Gastroesophageal sphincter (tissue), 4 donors: ENCODE results near the gene SLC26A9. TPM values are rescaled to one million over a fixed set of nuclear protein-coding genes. Genes with fewer than 3 reads are reported as not detected.
"Not testable (repeated sequence)": the region's sequence is repeated elsewhere in the genome, so short reads cannot be mapped to it uniquely, and the experiment has no call there.

Experiments used
- ATAC-seq: fragments of 150-250 bp; one replicate; pipeline ENCODE4 v1.9.1; 2016; ENCODE audit warnings: mild to moderate bottlenecking, moderate library complexity
- H3K27ac ChIP-seq, 4 donors: fragments of 200-600 bp; sonication (generic) in 3 of 4; 1 replicate in 3 of 4; 2 replicates in 1 of 4; pipeline ENCODE4 v1.5.1; 2016 to 2019
- H3K27me3 ChIP-seq: fragments of 200-600 bp; sonication (generic); one replicate; pipeline ENCODE4 v1.5.1; 2019
- H3K36me3 ChIP-seq, 2 donors: fragments of 200-600 bp; sonication (generic); one replicate each; pipeline ENCODE4 v1.5.1; 2019; ENCODE audit warnings: control low read depth in 1 of 2
- H3K4me1 ChIP-seq, 3 donors: fragments of 200-600 bp; sonication (generic); 1 replicate in 2 of 3; 2 replicates in 1 of 3; pipeline ENCODE4 v1.5.1; 2016 to 2019; ENCODE audit warnings: control low read depth in 2 of 3
- H3K4me3 ChIP-seq, 2 donors: fragments of 200-600 bp; sonication (generic); one replicate each; pipeline ENCODE4 v1.5.1; 2019; ENCODE audit warnings: mild to moderate bottlenecking in 1 of 2, moderate library complexity in 1 of 2
- H3K9me3 ChIP-seq, 3 donors: fragments of 200-600 bp; sonication (generic); one replicate each; pipeline ENCODE4 v1.5.1; 2017 to 2019; ENCODE audit warnings: control low read depth in 2 of 3
- CTCF ChIP-seq, 4 experiments: fragments of 200-600 bp in 2 of 4; fragments of 450-650 bp in 2 of 4; sonication (generic) in 1 of 4; IDR thresholded peaks; one replicate each; pipeline ENCODE4 v1.5.1; 2017 to 2019; ENCODE audit warnings: antibody characterized with exemption in 4 of 4, mild to moderate bottlenecking in 2 of 4, moderate library complexity in 2 of 4
- EP300 ChIP-seq: sonication (generic); formaldehyde crosslinking; IDR thresholded peaks from one replicate; pipeline ENCODE4 v1.6.1; 2017; ENCODE audit warnings: antibody characterized with exemption, mild to moderate bottlenecking
- POLR2A ChIP-seq, 2 donors: fragments of 450-650 bp; IDR thresholded peaks; one replicate each; pipeline ENCODE4 v1.6.1; 2017; ENCODE audit warnings: antibody characterized with exemption in 2 of 2, mild to moderate bottlenecking in 2 of 2, moderate library complexity in 1 of 2
- POLR2AphosphoS5 ChIP-seq: sonication (generic); formaldehyde crosslinking; IDR thresholded peaks from one replicate; pipeline ENCODE4 v1.6.1; 2017; ENCODE audit warnings: antibody characterized with exemption
- WGBS, 2 donors: methylation state at CpG; one replicate each; pipeline ENCODE4 v1.1.5; 2018; ENCODE audit warnings: low coverage in 1 of 2; 5-methylcytosine and 5-hydroxymethylcytosine counted together
- total RNA-seq, 4 donors: library from RNA; depleted of rRNA; stranded (reverse); fragments of >200 nt; gene quantifications; one replicate each; pipeline ENCODE4 v1.1.0, GENCODE V29; 2016

SLC26A9 gene
- total RNA-seq, 4 donors from 2014 or later = 0.16 TPM; not detected in 3

- H3K4me1 ChIP-seq = peaks cover 0 to 19% (median 0%) of the 10 kb centered on the region in 3 donors
- H3K36me3 ChIP-seq = no peaks in the 10 kb centered on the region
- no peak overlapping the region for H3K27ac ChIP-seq
- no peak overlapping the region for H3K4me3 ChIP-seq
- H3K9me3 ChIP-seq = no peaks in the 10 kb centered on the region
- no peaks in the 10 kb centered on the region for H3K27me3 ChIP-seq
- TF ChIP-seq EP300 (no peak), POLR2AphosphoS5 (no peak), POLR2A (IDR thresholded peaks at IDR 0.05) (no peak), CTCF (IDR thresholded peaks at IDR 0.05) (no peak)
- 50% methylated on average over 1 of the region's 2 CpGs; no CpG with 5 or more reads in 1 of the 2 donors for WGBS, 2 donors
- ATAC-seq = no peak
Measured at GRCh38 chr1:205914155-205914507, 29.1 kb downstream of the SLC26A9 start.

GRCh38 chr1:205913451-205914154 is 29.7 kb downstream of the SLC26A9 start:
- Histone ChIP-seq H3K36me3 (no peaks in the 10 kb centered on the region), H3K27me3 (no peaks in the 10 kb centered on the region), H3K27ac (no peak overlapping the region), H3K9me3 (no peaks in the 10 kb centered on the region), H3K4me3 (no peak overlapping the region), H3K4me1 (peaks cover 0 to 19% (median 0%) of the 10 kb centered on the region in 3 donors)
- WGBS, 2 donors = 0 to 30% methylated on average over 1 to 3 of the region's 4 CpGs
- TF ChIP-seq POLR2A (IDR thresholded peaks at IDR 0.05) (no peak), CTCF (IDR thresholded peaks at IDR 0.05) (no peak), EP300 (no peak), POLR2AphosphoS5 (no peak)
- no peak for ATAC-seq

- no peak overlapping the region for H3K4me3 ChIP-seq
- no peaks in the 10 kb centered on the region for H3K27me3 ChIP-seq
- ATAC-seq = no peak
- no peaks in the 10 kb centered on the region for H3K36me3 ChIP-seq
- H3K9me3 ChIP-seq = peaks cover 0 to 22% (median 0%) of the 10 kb centered on the region in 3 donors
- no peaks in the 10 kb centered on the region for H3K4me1 ChIP-seq
- no peak overlapping the region for H3K27ac ChIP-seq
- peak in 2 of 4 experiments; percentile 22 to 47 for TF ChIP-seq CTCF (IDR thresholded peaks at IDR 0.05)
- no peak for TF ChIP-seq POLR2A (IDR thresholded peaks at IDR 0.05)
- WGBS, 2 donors = 34 to 67% methylated on average over 1 to 2 of the region's 2 CpGs
Measured at GRCh38 chr1:205907794-205908193, 35.5 kb downstream of the SLC26A9 start.

GRCh38 chr1:205905095-205905494 is 38.2 kb downstream of the SLC26A9 start:
- H3K4me1 ChIP-seq, H3K36me3 ChIP-seq, ATAC-seq, H3K4me3 ChIP-seq, H3K27me3 ChIP-seq, H3K27ac ChIP-seq: not testable (repeated sequence)
- H3K9me3 ChIP-seq = peaks cover 0 to 22% (median 0%) of the 10 kb centered on the region in 3 donors
- 54 to 62% methylated on average over 2 of the region's 3 CpGs for WGBS, 2 donors

GRCh38 chr1:205896351-205896750 is 46.9 kb downstream of the SLC26A9 start:
- Histone ChIP-seq H3K9me3 (peaks cover 0 to 15% (median 0%) of the 10 kb centered on the region in 3 donors), H3K36me3 (peaks cover 0 to 5% of the 10 kb centered on the region in 2 donors), H3K4me3 (no peak overlapping the region), H3K27ac (no peak overlapping the region), H3K27me3 (no peaks in the 10 kb centered on the region), H3K4me1 (no peaks in the 10 kb centered on the region)
- TF ChIP-seq EP300 (no peak), POLR2AphosphoS5 (no peak), CTCF (IDR thresholded peaks at IDR 0.05) (no peak), POLR2A (IDR thresholded peaks at IDR 0.05) (no peak)
- WGBS, 2 donors = 57 to 64% methylated on average over 1 of the region's 1 CpG
- no peak for ATAC-seq

GRCh38 chr1:205894119-205894518 is 49.1 kb downstream of the SLC26A9 start:
- not testable (repeated sequence) for H3K4me1 ChIP-seq, H3K27me3 ChIP-seq, H3K27ac ChIP-seq, H3K36me3 ChIP-seq, ATAC-seq, H3K4me3 ChIP-seq
- H3K9me3 ChIP-seq = peaks cover 0 to 15% (median 0%) of the 10 kb centered on the region in 3 donors
- 83% methylated on average over 2 to 3 of the region's 3 CpGs for WGBS, 2 donors

GRCh38 chr1:205892175-205892574 is 51.1 kb downstream of the SLC26A9 start:
- H3K4me1 ChIP-seq, H3K27ac ChIP-seq, H3K9me3 ChIP-seq, H3K27me3 ChIP-seq, H3K36me3 ChIP-seq, ATAC-seq, H3K4me3 ChIP-seq: not testable (repeated sequence)
- 33 to 56% methylated on average over 1 to 2 of the region's 2 CpGs for WGBS, 2 donors

GRCh38 chr1:205891481-205891880 is 51.8 kb downstream of the SLC26A9 start:
- not testable (repeated sequence) for H3K4me3 ChIP-seq, H3K4me1 ChIP-seq, H3K27ac ChIP-seq, ATAC-seq, H3K9me3 ChIP-seq, H3K27me3 ChIP-seq, H3K36me3 ChIP-seq
- WGBS, 2 donors = 63 to 81% methylated on average over 2 of the region's 2 CpGs

GRCh38 chr1:205890631-205891030 is 52.6 kb downstream of the SLC26A9 start:
- H3K36me3 ChIP-seq, H3K27ac ChIP-seq, H3K9me3 ChIP-seq, H3K4me3 ChIP-seq, H3K4me1 ChIP-seq, ATAC-seq, H3K27me3 ChIP-seq: not testable (repeated sequence)
- WGBS, 2 donors = 90% methylated on average over 3 of the region's 3 CpGs; no CpG with 5 or more reads in 1 of the 2 donors
